Small intestine (tissue), 7 donors: ENCODE data around the gene BCOR. TPM values are rescaled to one million over a fixed set of nuclear protein-coding genes. Genes with fewer than 3 reads are reported as not detected.

Source experiments
- DNase-seq, 2 donors: peaks; one replicate each; pipeline versions ENCODE4 v3.0.0 to v3.0.0-alpha.2; 2013
- FAIRE-seq: peaks from 2 replicates; lab custom pipeline; 2012; peaks lifted over from hg19 to GRCh38; lab: Jason Lieb, UNC
- H3K27ac ChIP-seq, 3 donors: one replicate each; pipeline ENCODE4 v1.5.1; 2013; ENCODE audit warnings: low read length in 2 of 3, mild to moderate bottlenecking in 2 of 3, control low read depth in 1 of 3, inconsistent platforms in 1 of 3, low read depth in 1 of 3, moderate library complexity in 1 of 3
- H3K27me3 ChIP-seq, 3 donors: one replicate each; pipeline ENCODE4 v1.6.1; 2013; ENCODE audit warnings: low read length in 3 of 3, inconsistent platforms in 1 of 3; ENCODE audit not compliant: control insufficient read depth in 3 of 3, insufficient read depth in 3 of 3
- H3K36me3 ChIP-seq, 3 donors: one replicate each; pipeline ENCODE4 v1.6.1; 2013; ENCODE audit warnings: low read length in 3 of 3, inconsistent platforms in 1 of 3, low read depth in 1 of 3, mild to moderate bottlenecking in 1 of 3, moderate library complexity in 1 of 3; ENCODE audit not compliant: control insufficient read depth in 3 of 3, insufficient read depth in 2 of 3
- H3K4me1 ChIP-seq, 3 donors: one replicate each; pipeline ENCODE4 v1.6.1; 2013; ENCODE audit warnings: low read length in 2 of 3, inconsistent platforms in 1 of 3, low read depth in 1 of 3, mild to moderate bottlenecking in 1 of 3, moderate library complexity in 1 of 3; ENCODE audit not compliant: control insufficient read depth in 3 of 3, insufficient read depth in 2 of 3
- H3K4me3 ChIP-seq, 3 donors: one replicate each; pipeline ENCODE4 v1.5.1; 2013; ENCODE audit warnings: low read length in 3 of 3, control low read depth in 1 of 3, inconsistent platforms in 1 of 3, low read depth in 1 of 3, mild to moderate bottlenecking in 1 of 3, moderate library complexity in 1 of 3
- H3K9me3 ChIP-seq, 2 donors: one replicate each; pipeline ENCODE4 v1.6.1; 2013; ENCODE audit warnings: low read depth in 1 of 2, low read length in 1 of 2; ENCODE audit not compliant: control insufficient read depth in 2 of 2, insufficient read depth in 1 of 2
- WGBS, 3 donors: extraction: QIAGEN DNeasy Blood & Tissue Kit; methylation state at CpG; one replicate each; pipeline ENCODE4 v1.1.7; 2013; 5-methylcytosine and 5-hydroxymethylcytosine counted together
- polyA plus RNA-seq, 4 donors: library from polyadenylated mRNA; stranded (reverse) in 3 of 4; unstranded in 1 of 4; fragments of 200-250 nt in 3 of 4; fragments of 120-200 nt in 1 of 4; gene quantifications; one replicate each; pipeline versions ENCODE4 v1.2.1 to v1.2.3, GENCODE V29; 2013
- donor health status: healthy with polysubstance abuse.
- donor health status: control.
- donor health status: control.
- donor health status: Bipolar disorder and iron deficiency.
- donor health status: healthy.

The BCOR gene
- polyA plus RNA-seq, 4 donors = 5.1 to 38.1 (median 8.5) TPM

GRCh38 chrX:40143987-40144386, 46.2 kb upstream of the BCOR start:
- WGBS, 3 donors = 47 to 81% (median 66%) methylated on average over 5 of the region's 5 CpGs
- H3K36me3 ChIP-seq = no peaks in the 10 kb centered on the region
- no peak overlapping the region for H3K27ac ChIP-seq
- H3K27me3 ChIP-seq = peaks cover 0 to 30% (median 3%) of the 10 kb centered on the region in 3 donors
- H3K4me1 ChIP-seq = peaks cover 0 to 24% (median 0%) of the 10 kb centered on the region in 3 donors
- no peak overlapping the region for H3K4me3 ChIP-seq
- DNase-seq = no peak
- no peak for FAIRE-seq
- peaks cover 0 to 3% of the 10 kb centered on the region in 2 donors for H3K9me3 ChIP-seq

GRCh38 chrX:40143001-40143400, 45.2 kb upstream of the BCOR start:
- Histone ChIP-seq H3K9me3 (peaks cover 0 to 3% of the 10 kb centered on the region in 2 donors), H3K4me1 (peaks cover 0 to 20% (median 0%) of the 10 kb centered on the region in 3 donors), H3K27me3 (peaks cover 0 to 30% (median 0%) of the 10 kb centered on the region in 3 donors), H3K36me3 (no peaks in the 10 kb centered on the region), H3K27ac (no peak overlapping the region), H3K4me3 (no peak overlapping the region)
- DNase-seq (no peak), FAIRE-seq (no peak)
- WGBS, 3 donors = 64 to 90% (median 86%) methylated on average over 10 of the region's 10 CpGs

- peaks cover 0 to 29% (median 0%) of the 10 kb centered on the region in 3 donors for H3K27me3 ChIP-seq
- FAIRE-seq = no peak
- WGBS, 3 donors = 69 to 91% (median 75%) methylated on average over 6 of the region's 6 CpGs
- no peak overlapping the region for H3K4me3 ChIP-seq
- no peak overlapping the region for H3K27ac ChIP-seq
- H3K36me3 ChIP-seq = no peaks in the 10 kb centered on the region
- H3K9me3 ChIP-seq = peaks cover 0 to 3% of the 10 kb centered on the region in 2 donors
- H3K4me1 ChIP-seq = peaks cover 0 to 20% (median 0%) of the 10 kb centered on the region in 3 donors
- DNase-seq = no peak
Measured at GRCh38 chrX:40142417-40142816, 44.7 kb upstream of the BCOR start.

- 31 to 41% (median 37%) methylated on average over 11 to 12 of the region's 12 CpGs for WGBS, 3 donors
- H3K4me1 ChIP-seq = peaks cover 0 to 14% (median 0%) of the 10 kb centered on the region in 3 donors
- peaks cover 0 to 3% of the 10 kb centered on the region in 2 donors for H3K9me3 ChIP-seq
- no peak for DNase-seq
- peaks cover 0 to 15% (median 0%) of the 10 kb centered on the region in 3 donors for H3K27me3 ChIP-seq
- no peaks in the 10 kb centered on the region for H3K36me3 ChIP-seq
- H3K27ac ChIP-seq = peak overlapping the region in 1 of 3 donors; percentile 41
- FAIRE-seq = no peak
- no peak overlapping the region for H3K4me3 ChIP-seq
Measured at GRCh38 chrX:40140706-40141499, 43.1 kb upstream of the BCOR start.

GRCh38 chrX:40132751-40133150, 35.0 kb upstream of the BCOR start:
- 13 to 50% (median 48%) methylated on average over 7 of the region's 7 CpGs for WGBS, 3 donors
- no peak for FAIRE-seq
- H3K27ac ChIP-seq = no peak overlapping the region

GRCh38 chrX:40131654-40132337, 34.0 kb upstream of the BCOR start:
- no peak overlapping the region for H3K27ac ChIP-seq
- no peak for FAIRE-seq
- no peaks in the 10 kb centered on the region for H3K27me3 ChIP-seq
- no peaks in the 10 kb centered on the region for H3K9me3 ChIP-seq
- H3K36me3 ChIP-seq = no peaks in the 10 kb centered on the region
- H3K4me3 ChIP-seq = no peak overlapping the region
- DNase-seq = no peak
- 90 to 91% (median 91%) methylated on average over 10 of the region's 10 CpGs for WGBS, 3 donors
- H3K4me1 ChIP-seq = no peaks in the 10 kb centered on the region

More at GRCh38 chrX:40132751-40133150, 35.0 kb upstream of the BCOR start:
- Histone ChIP-seq H3K4me1 (no peaks in the 10 kb centered on the region), H3K9me3 (no peaks in the 10 kb centered on the region), H3K4me3 (no peak overlapping the region), H3K36me3 (no peaks in the 10 kb centered on the region), H3K27me3 (no peaks in the 10 kb centered on the region)
- DNase-seq = peak in 1 of 2 donors; percentile 80

- 75 to 91% (median 86%) methylated on average over 6 of the region's 6 CpGs for WGBS, 3 donors
- Histone ChIP-seq H3K4me3 (no peak overlapping the region), H3K4me1 (no peaks in the 10 kb centered on the region), H3K9me3 (no peaks in the 10 kb centered on the region), H3K27me3 (no peaks in the 10 kb centered on the region), H3K36me3 (no peaks in the 10 kb centered on the region), H3K27ac (no peak overlapping the region)
- FAIRE-seq (no peak), DNase-seq (no peak)
Measured at GRCh38 chrX:40130207-40130606, 32.4 kb upstream of the BCOR start.

- no peak for FAIRE-seq
- H3K27ac ChIP-seq = no peak overlapping the region
- 52 to 76% (median 61%) methylated on average over 2 of the region's 2 CpGs for WGBS, 3 donors
- no peaks in the 10 kb centered on the region for H3K27me3 ChIP-seq
- DNase-seq = no peak
- no peaks in the 10 kb centered on the region for H3K4me1 ChIP-seq
- peaks cover 0 to 2% (median 0%) of the 10 kb centered on the region in 3 donors for H3K36me3 ChIP-seq
- no peak overlapping the region for H3K4me3 ChIP-seq
- H3K9me3 ChIP-seq = no peaks in the 10 kb centered on the region
Measured at GRCh38 chrX:40127052-40127451, 29.3 kb upstream of the BCOR start.
